ENCODE data around the gene ENDOD1. TPM values are rescaled to one million over a fixed set of nuclear protein-coding genes. Genes with fewer than 3 reads are reported as not detected.

Gene ENDOD1
- total RNA-seq, 1 experiment from 2014 or later, result 4.3 TPM

DNA sequence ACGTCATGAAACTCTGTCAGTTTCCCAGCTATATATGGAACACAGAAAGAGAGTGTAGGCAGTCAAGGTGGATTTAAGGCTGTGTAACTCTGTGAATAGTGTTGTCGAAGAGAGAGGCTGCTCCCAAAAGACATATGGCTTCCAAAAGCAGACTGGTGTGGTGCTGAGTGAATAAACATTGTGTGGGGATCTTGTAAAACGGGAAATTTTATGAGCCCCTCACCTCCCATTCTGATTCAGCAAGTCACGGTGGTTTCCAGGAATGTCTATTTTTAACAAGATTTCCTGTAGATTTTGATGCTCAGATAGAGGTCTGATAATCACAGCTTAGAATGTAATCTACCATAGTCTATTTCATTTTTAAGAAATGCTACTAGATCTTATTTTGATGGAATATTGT lies 73.5 kb downstream of the ENDOD1 start:
- DNase-seq (ENCODE audit: low read depth in 1 of 2, low spot score in 2 of 2), result no peak

DNA sequence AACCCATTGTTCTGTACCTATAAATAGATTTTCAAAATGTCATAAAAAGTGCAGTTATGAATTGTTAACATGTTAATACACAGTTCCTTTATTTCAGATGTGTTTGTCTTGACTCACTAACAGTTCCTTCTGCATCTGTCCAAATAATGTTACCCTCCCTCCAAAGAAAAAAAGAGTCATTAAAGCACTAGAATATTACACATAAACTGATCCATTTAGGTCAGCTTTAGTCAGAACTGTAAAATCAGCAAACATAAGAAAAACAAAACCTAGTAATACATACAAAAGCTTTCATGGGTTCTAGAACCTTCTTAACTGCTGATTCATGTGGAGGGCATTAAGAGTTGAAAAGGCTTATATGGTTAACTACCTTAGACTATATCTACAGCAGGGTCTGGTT lies 76.0 kb downstream of the ENDOD1 start:
- no peaks in the 10 kb centered on the region for H3K27me3 ChIP-seq (replicated peaks)
- no peak overlapping the region for H3K4me3 ChIP-seq
- no peak overlapping the region for H3K27ac ChIP-seq
- H3K4me1 ChIP-seq (replicated peaks), result no peaks in the 10 kb centered on the region
- H3K9me3 ChIP-seq (replicated peaks), result no peaks in the 10 kb centered on the region
- no peaks in the 10 kb centered on the region for H3K36me3 ChIP-seq
- no peak for DNase-seq (ENCODE audit: low read depth in 1 of 2, low spot score in 2 of 2)

More for the DNA sequence above, 73.5 kb downstream of the ENDOD1 start:
- Histone ChIP-seq H3K4me1 (replicated peaks) (no peaks in the 10 kb centered on the region), H3K4me3 (no peak overlapping the region), H3K36me3 (no peaks in the 10 kb centered on the region), H3K27me3 (replicated peaks) (no peaks in the 10 kb centered on the region), H3K27ac (no peak overlapping the region), H3K9me3 (replicated peaks) (no peaks in the 10 kb centered on the region)

DNA sequence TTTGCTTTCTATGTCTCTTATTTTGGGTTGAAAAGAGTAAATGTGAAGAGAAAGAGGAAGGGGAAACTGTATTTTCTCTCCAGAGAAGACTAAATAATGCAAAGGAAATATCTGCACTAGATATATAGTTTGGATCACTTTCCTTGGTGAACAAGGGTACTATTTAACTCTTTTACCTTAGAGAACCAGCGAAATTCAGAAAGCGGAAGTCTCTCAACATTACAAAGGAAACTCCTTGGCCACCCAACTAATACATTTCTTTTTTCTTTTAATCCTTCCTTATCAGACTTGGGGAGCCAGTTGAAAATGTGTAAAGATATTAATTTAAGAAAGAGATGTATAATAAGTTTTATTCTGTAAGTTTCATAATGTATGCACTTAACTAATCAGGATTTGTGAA lies 77.1 kb downstream of the ENDOD1 start:
- Histone ChIP-seq H3K27ac (no peak overlapping the region), H3K27me3 (replicated peaks) (no peaks in the 10 kb centered on the region), H3K36me3 (no peaks in the 10 kb centered on the region), H3K9me3 (replicated peaks) (no peaks in the 10 kb centered on the region), H3K4me1 (replicated peaks) (no peaks in the 10 kb centered on the region), H3K4me3 (no peak overlapping the region)
- DNase-seq (ENCODE audit: low read depth in 1 of 2, low spot score in 2 of 2), result no peak

DNA sequence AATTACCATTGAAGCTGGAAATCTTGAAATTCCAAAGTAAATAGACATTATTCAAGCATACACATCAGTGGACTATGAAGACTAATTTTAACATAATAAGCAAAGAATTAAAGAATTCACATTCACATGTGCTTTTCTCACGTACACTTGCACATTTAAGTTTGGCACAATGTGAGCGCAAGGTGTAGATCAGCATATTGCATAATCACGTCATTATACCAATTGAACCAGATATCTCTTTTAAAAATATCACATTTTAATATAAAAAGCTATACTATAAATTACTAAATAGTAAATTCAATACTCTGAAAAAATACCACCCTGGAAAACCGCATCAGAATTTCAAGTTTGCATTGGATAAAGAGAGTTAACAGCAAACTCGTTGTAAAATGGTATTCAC lies 80.6 kb downstream of the ENDOD1 start:
- H3K27ac ChIP-seq, result no peak overlapping the region
- H3K4me3 ChIP-seq, result no peak overlapping the region
- no peaks in the 10 kb centered on the region for H3K9me3 ChIP-seq (replicated peaks)
- no peaks in the 10 kb centered on the region for H3K4me1 ChIP-seq (replicated peaks)
- no peaks in the 10 kb centered on the region for H3K27me3 ChIP-seq (replicated peaks)
- DNase-seq (ENCODE audit: low read depth in 1 of 2, low spot score in 2 of 2), result no peak
- H3K36me3 ChIP-seq, result no peaks in the 10 kb centered on the region

DNA sequence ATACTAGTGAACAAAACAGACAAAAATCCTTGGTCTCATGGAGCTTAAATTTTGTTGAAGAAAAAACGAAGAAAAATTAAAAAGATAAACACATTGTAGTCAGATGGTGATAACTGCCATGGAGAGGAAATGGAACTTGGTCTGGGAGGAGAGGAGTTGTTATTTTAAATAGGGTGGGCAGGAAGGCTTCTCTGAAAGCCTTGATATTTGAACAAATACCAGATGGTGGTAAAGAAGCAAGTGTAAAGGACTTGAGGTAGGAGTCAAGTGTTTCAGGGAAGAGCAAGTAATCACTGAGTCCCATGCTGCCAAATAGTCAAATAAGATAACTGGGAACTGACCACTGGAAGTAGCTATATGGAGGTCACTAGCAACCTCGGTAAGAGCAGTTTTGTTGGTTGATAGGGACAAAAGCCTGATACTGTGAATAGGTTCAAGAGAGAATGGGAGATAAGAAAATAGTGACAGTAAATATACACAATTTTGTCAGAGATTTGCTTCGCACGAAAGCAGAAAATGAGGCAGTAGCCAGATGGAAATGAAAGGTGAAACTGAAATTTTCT lies 86.3 kb downstream of the ENDOD1 start:
- no peak overlapping the region for H3K27ac ChIP-seq
- H3K4me3 ChIP-seq, result no peak overlapping the region
- H3K27me3 ChIP-seq (replicated peaks), result no peaks in the 10 kb centered on the region
- H3K4me1 ChIP-seq (replicated peaks), result no peaks in the 10 kb centered on the region
- no peaks in the 10 kb centered on the region for H3K9me3 ChIP-seq (replicated peaks)
- H3K36me3 ChIP-seq, result no peaks in the 10 kb centered on the region
- DNase-seq (ENCODE audit: low read depth in 1 of 2, low spot score in 2 of 2), result no peak

Other genes starting within 250 kb of the ENDOD1 start
- gene CWC15, start 116.3 kb upstream of the ENDOD1 start, total RNA-seq (2014; rRNA removed; shearing (Covaris generic)), result 31.3 and 32.9 TPM in 2 replicates
- 0.41 and 1.5 TPM in 2 replicates for gene KDM4D, start 116.1 kb upstream of the ENDOD1 start, total RNA-seq (2014; rRNA removed; shearing (Covaris generic))
- gene KDM4E, start 64.6 kb upstream of the ENDOD1 start, total RNA-seq (2014; rRNA removed; shearing (Covaris generic)), result not detected in 2 replicates
- not detected in 2 replicates for gene KDM4F, start 40.4 kb upstream of the ENDOD1 start, total RNA-seq (2014; rRNA removed; shearing (Covaris generic))
- gene SRSF8, start 22.9 kb upstream of the ENDOD1 start, total RNA-seq (2014; rRNA removed; shearing (Covaris generic)), result 1.2 and 5.7 TPM in 2 replicates
- 0.66 and 1.0 TPM in 2 replicates for gene SESN3, start 141.4 kb downstream of the ENDOD1 start, total RNA-seq (2014; rRNA removed; shearing (Covaris generic))

All from SJSA1 (cell line).